Measurements from ENCODE around the gene FBXL7.

Gene FBXL7

GRCh38 chr5:15499528-15500324, at the start of gene FBXL7:
Gene FBXL7 (plus strand): TSS chr5:15500180.
- DNase-seq = no peak

- DNase-seq = no peak
These were observed 49.5 kb upstream of the FBXL7 start for GRCh38 chr5:15450473-15450872.

- DNase-seq = no peak
These were observed 49.0 kb upstream of the FBXL7 start for GRCh38 chr5:15450949-15451348.

- no peak for DNase-seq
These were observed 48.0 kb upstream of the FBXL7 start for GRCh38 chr5:15452030-15452429.

- DNase-seq = no peak
These were observed 47.2 kb upstream of the FBXL7 start for GRCh38 chr5:15452781-15453180.

- no peak for DNase-seq
These were observed 40.8 kb upstream of the FBXL7 start for GRCh38 chr5:15459200-15459599.

GRCh38 chr5:15463231-15463980, 36.6 kb upstream of the FBXL7 start:
- DNase-seq = no peak

- no peak for DNase-seq
These were observed 27.9 kb upstream of the FBXL7 start for GRCh38 chr5:15472116-15472515.

GRCh38 chr5:15474143-15474719, 25.7 kb upstream of the FBXL7 start:
- DNase-seq = no peak

GRCh38 chr5:15475367-15475766, 24.6 kb upstream of the FBXL7 start:
- no peak for DNase-seq

- DNase-seq = no peak
These were observed 23.0 kb upstream of the FBXL7 start for GRCh38 chr5:15476977-15477376.

- no peak for DNase-seq
These were observed 19.5 kb upstream of the FBXL7 start for GRCh38 chr5:15480436-15480835.

- DNase-seq = no peak
These were observed 16.5 kb upstream of the FBXL7 start for GRCh38 chr5:15483351-15484097.

- DNase-seq = no peak
These were observed 12.8 kb upstream of the FBXL7 start for GRCh38 chr5:15487228-15487627.

- no peak for DNase-seq
These were observed 10.3 kb upstream of the FBXL7 start for GRCh38 chr5:15489571-15490235.

GRCh38 chr5:15492545-15492944, 7.4 kb upstream of the FBXL7 start:
- no peak for DNase-seq

GRCh38 chr5:15493501-15493900, 6.5 kb upstream of the FBXL7 start:
- DNase-seq = no peak

- DNase-seq = no peak
These were observed 5.0 kb upstream of the FBXL7 start for GRCh38 chr5:15495026-15495425.

GRCh38 chr5:15496886-15497285, 3.1 kb upstream of the FBXL7 start:
- DNase-seq = no peak

- DNase-seq = no peak
These were observed 483 bp downstream of the FBXL7 start for GRCh38 chr5:15500325-15501001.

- DNase-seq = no peak
These were observed 1.3 kb downstream of the FBXL7 start for GRCh38 chr5:15501091-15501791.

All from CD4-positive, alpha-beta T cell treated with Interferon gamma for 1 hour (primary cell).